AG04450 (cell line): ENCODE results near the gene SDHAF2. TPM values are rescaled to one million over a fixed set of nuclear protein-coding genes. Genes with fewer than 3 reads are reported as not detected.
"Not testable (repeated sequence)": the region's sequence is repeated elsewhere in the genome, so short reads cannot be mapped to it uniquely, and the experiment has no call there.

Experiments
- CTCF ChIA-PET: fragments of 300-600, 350-600 bp; formaldehyde crosslinking; extraction: SDS; loops from one replicate; lab custom pipeline; 2022; ENCODE audit warnings: antibody characterized with exemption, inconsistent platforms; lab: Charles Lee
- POLR2A ChIA-PET: fragments of 350-600 bp; formaldehyde crosslinking; extraction: SDS; loops from one replicate; lab custom pipeline; 2021; ENCODE audit warnings: antibody characterized with exemption, inconsistent platforms; lab: Yijun Ruan, JAX
- DNase-seq: peaks from one replicate; pipeline ENCODE4 v3.0.0-alpha.2; 2011; ENCODE audit warnings: low read depth, low spot score
- H3K27ac ChIP-seq: one replicate; pipeline ENCODE4 v1.5.1; 2012; ENCODE audit warnings: low read depth, low read length, control low read depth
- H3K27me3 ChIP-seq: one replicate; pipeline ENCODE4 v1.6.0; 2012; ENCODE audit warnings: low read length; ENCODE audit not compliant: control insufficient read depth, insufficient read depth
- H3K4me3 ChIP-seq: 2 replicates; pipeline ENCODE4 v1.5.1; 2011; ENCODE audit warnings: mild to moderate bottlenecking, low read depth, low read length, control low read depth
- H3K9me3 ChIP-seq: 2 replicates; pipeline ENCODE4 v1.5.1; 2012; ENCODE audit warnings: low read length; ENCODE audit not compliant: control insufficient read depth, insufficient read depth
- polyA plus RNA-seq: library from polyadenylated mRNA; depleted of rRNA; stranded (reverse); fragments of >200 nt; gene quantifications from 2 replicates; pipeline ENCODE4 v1.2.3, GENCODE V29; 2011
- TF ChIP-seq, protein P1 (sequence below): IDR thresholded peaks from 2 replicates; pipeline ENCODE4 v1.5.1; 2011; ENCODE audit warnings: low read depth, low read length, control low read depth, inconsistent platforms

The SDHAF2 gene
- polyA plus RNA-seq, 1 experiment = 71.6 TPM

DNA sequence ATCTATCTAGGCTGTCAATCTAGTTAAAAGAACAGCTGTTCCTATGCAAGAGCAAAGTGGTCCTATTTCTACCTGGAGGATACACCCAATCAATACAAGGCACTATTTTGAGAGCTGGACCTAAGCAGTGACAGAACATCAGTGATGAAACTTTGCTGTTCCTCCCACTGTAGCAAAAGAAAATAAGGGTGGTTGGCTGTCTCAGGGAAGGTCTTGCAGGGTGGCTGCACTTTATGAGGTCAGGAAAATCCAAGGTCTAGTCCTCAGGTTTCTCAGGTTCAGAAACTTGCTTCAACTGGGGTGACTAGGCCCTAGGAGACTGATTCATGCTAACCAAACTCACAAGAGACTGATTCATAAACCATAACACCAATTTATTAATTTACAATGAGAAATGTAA, 11.8 kb upstream of the SDHAF2 start:
- H3K4me3 ChIP-seq = no peak overlapping the region
- TF ChIP-seq, protein P1, sequence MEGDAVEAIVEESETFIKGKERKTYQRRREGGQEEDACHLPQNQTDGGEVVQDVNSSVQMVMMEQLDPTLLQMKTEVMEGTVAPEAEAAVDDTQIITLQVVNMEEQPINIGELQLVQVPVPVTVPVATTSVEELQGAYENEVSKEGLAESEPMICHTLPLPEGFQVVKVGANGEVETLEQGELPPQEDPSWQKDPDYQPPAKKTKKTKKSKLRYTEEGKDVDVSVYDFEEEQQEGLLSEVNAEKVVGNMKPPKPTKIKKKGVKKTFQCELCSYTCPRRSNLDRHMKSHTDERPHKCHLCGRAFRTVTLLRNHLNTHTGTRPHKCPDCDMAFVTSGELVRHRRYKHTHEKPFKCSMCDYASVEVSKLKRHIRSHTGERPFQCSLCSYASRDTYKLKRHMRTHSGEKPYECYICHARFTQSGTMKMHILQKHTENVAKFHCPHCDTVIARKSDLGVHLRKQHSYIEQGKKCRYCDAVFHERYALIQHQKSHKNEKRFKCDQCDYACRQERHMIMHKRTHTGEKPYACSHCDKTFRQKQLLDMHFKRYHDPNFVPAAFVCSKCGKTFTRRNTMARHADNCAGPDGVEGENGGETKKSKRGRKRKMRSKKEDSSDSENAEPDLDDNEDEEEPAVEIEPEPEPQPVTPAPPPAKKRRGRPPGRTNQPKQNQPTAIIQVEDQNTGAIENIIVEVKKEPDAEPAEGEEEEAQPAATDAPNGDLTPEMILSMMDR = no peak
- POLR2A ChIA-PET = no interaction called here
- H3K9me3 ChIP-seq = no peaks in the 10 kb centered on the region
- no peaks in the 10 kb centered on the region for H3K27me3 ChIP-seq
- CTCF ChIA-PET = interaction anchor here (2.0 to 2.1 kb wide), 2 partner anchors 17 to 99 kb away, joined by 8 to 9 read pairs; no protein-coding TSS in a partner anchor
- DNase-seq = no peak
- no peak overlapping the region for H3K27ac ChIP-seq

DNA sequence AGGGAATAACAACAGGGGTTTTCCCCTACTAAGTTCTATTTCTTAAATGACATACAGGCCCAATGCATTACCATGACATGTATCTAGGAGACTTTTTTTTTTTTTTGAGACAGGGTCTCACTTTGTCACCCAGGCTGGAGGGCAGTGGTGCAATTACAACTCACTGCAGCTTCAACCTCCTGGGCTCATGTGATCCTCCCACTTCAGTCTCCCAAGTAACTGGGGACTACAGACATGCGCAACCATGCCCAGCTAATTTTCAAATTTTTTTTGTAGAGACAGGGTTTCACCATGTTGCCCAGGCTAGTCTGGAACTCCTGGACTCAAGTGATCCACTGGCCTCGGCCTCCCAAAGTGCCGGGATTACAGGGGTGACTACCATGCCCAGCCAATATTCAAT, 7.7 kb upstream of the SDHAF2 start:
- TF ChIP-seq, protein P1 = no peak
- Histone ChIP-seq H3K27ac (no peak overlapping the region), H3K4me3 (no peak overlapping the region), H3K27me3 (no peaks in the 10 kb centered on the region), H3K9me3 (no peaks in the 10 kb centered on the region)
- CTCF ChIA-PET = interaction anchor here (0.8 to 1.4 kb wide), 3 partner anchors 13 to 86 kb away, joined by 3 to 4 read pairs (median 3); no protein-coding TSS in a partner anchor
- POLR2A ChIA-PET = interaction anchor here (0.7 kb wide), 1 partner anchor 28 kb away, joined by 4 read pairs; no protein-coding TSS in a partner anchor
- DNase-seq = no peak

DNA sequence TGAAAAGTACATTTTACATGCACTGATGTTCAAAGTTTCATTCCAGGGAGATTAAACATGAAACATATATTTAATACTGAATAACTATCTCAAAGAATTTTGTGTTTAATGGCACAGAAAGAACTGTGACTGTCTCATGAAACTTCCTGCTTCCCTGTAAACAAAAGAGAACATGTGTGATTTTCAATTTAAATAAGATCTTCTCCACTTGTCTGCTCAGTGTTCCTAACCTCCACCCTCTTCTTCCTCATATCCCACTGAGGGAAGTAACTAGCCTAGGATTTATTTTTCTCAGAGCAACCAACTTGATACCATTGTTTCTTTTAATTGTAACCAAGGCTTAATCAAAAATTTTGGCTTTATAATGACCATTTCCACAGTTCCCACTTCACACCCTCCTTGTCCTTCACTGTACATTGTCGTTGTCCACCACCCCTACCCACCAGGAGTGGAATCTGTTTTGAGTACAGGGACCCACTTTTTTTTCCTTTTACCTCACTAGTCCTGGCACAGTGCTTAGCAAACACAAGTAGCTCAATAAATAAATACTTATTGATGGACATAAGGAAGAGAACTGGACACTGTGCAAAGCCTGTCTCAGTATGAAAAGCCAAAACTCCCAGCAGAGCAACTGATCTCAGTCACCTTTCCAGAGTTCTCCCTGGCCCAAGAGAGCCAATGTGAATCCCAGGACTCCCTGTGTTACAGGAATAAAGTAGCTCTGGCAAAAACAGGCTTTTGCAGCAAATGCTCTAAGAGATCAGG, 4.4 kb upstream of the SDHAF2 start:
- H3K9me3 ChIP-seq = peaks cover 4% of the 10 kb centered on the region; the same call in 1 of the 2 replicates
- H3K27me3 ChIP-seq = no peaks in the 10 kb centered on the region
- no peak overlapping the region for H3K27ac ChIP-seq
- TF ChIP-seq, protein P1 = no peak
- H3K4me3 ChIP-seq = no peak overlapping the region
- DNase-seq = no peak
- CTCF ChIA-PET = interaction anchor here (0.8 to 2.2 kb wide), 4 partner anchors 10 to 213 kb away, joined by 3 to 17 read pairs (median 4); no protein-coding TSS in a partner anchor
- POLR2A ChIA-PET = interaction anchor here (0.5 to 1.2 kb wide), 2 partner anchors 12 to 68 kb away, joined by 4 to 6 read pairs; no protein-coding TSS in a partner anchor

DNA sequence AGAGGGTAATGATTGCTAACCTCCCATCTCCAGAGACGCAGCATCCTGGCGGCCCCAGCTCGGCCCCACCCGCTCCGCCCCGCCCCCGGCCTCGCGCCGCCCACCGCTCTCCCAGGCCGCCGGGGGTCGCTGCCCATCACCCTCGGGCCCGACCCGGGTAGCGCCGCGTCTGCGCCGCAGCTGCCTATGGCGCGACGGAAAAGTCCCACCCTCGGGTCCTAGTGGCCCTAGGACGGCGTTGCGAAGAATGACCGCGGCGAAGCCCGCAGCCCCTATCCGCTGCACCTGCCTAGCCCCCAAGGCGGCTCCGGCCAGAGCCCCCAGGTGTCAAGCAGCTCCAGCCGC, 606 bp upstream of the SDHAF2 start:
- ChIA-PET POLR2A (interaction anchor here (1.0 to 1.7 kb wide), 5 partner anchors 10 to 386 kb away, joined by 3 to 17 read pairs (median 5); partner anchors contain the start of genes CYB561A3, TMEM138 and TMEM216), CTCF (interaction anchor here (0.6 to 3.1 kb wide), 9 partner anchors 9 to 317 kb away, joined by 3 to 18 read pairs (median 4); no protein-coding TSS in a partner anchor)
- no peak for DNase-seq
- no peaks in the 10 kb centered on the region for H3K27me3 ChIP-seq
- peak overlapping the region; percentile 100 for H3K4me3 ChIP-seq
- peak overlapping the region; percentile 96 for H3K27ac ChIP-seq
- TF ChIP-seq, protein P1 = no peak; the same call in 1 of the 2 replicates
- H3K9me3 ChIP-seq = peaks cover 4% of the 10 kb centered on the region; the same call in 1 of the 2 replicates

DNA sequence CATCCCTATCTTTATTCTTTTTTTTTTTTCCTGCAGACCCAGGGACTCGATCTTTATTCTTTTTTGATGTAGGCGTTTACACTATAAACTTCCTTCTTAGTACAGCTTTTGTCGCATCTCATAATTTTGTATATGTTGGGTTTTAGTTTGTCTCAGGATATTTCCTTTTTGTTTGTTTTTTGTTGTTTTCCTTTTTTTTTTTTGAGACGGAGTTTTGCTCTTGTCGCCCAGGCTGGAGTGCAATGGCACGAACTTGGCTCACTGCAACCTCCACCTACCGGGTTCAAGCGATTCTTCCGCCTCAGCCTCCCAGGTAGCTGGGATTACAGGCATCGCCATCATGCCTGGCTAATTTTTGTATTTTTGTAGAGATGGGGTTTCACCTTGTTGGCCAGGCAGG, 915 bp downstream of the SDHAF2 start:
- H3K9me3 ChIP-seq, H3K27me3 ChIP-seq, POLR2A ChIA-PET, DNase-seq, H3K27ac ChIP-seq: not testable (repeated sequence)
- peak overlapping the region; percentile 100 for H3K4me3 ChIP-seq
- CTCF ChIA-PET = interaction anchor here (1.1 to 3.1 kb wide), 3 partner anchors 11 to 85 kb away, joined by 3 to 18 read pairs (median 3); no protein-coding TSS in a partner anchor
